Activated CD4-positive, alpha-beta T cell treated with anti-CD3 and anti-CD28 coated beads, Interleukin-2, Interleukin-6, amounts not matched to agents 100 ng/mL and 50 ng/mL, durations not matched to agents 16 hours and 8 hours (primary cell): Measurements from ENCODE around the gene STAC.
"Not testable (repeated sequence)": the region's sequence is repeated elsewhere in the genome, so short reads cannot be mapped to it uniquely, and the experiment has no call there.

ENCODE experiments used
- DNase-seq: peaks from one replicate; pipeline ENCODE4 v3.0.0-alpha.2; 2020

STAC gene

DNA sequence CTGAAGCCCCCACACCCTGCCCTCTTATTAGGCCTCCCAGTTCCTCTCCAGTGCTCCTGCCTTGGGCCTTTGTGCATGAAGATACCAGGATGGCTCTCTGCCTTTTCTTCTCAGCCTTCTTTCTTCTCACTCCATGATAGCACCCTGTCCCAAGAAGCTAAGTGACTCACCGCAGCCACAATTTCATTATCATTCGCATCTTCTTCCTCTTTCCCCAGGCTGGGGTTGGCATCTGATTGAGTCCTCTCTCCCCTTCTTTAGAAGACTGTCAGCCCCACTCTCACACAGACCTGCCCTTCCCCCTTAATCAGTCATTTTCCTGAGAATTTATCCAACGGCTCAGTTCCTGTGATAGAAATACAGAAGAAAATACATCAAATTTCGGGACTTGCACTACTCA lies 102.0 kb downstream of the STAC start:
- no peak for DNase-seq

DNA sequence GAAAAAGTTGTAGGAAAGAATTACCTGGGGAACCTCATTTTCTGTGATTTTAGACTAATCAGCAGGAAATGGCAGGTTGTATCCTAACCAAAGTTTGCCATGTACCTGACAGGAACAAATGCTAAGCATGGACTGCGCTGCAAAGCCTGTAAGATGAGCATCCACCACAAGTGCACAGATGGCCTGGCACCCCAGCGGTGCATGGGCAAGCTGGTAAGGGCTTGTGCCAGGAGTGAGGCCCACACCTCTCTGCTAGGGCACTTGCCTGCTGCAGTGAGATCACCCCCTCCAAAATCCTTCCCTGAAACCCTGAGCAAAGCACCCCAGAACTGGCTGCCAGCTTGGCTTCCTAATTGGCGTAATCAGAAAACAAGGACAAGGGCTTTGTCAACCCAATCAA lies 102.6 kb downstream of the STAC start:
- DNase-seq = no peak

DNA sequence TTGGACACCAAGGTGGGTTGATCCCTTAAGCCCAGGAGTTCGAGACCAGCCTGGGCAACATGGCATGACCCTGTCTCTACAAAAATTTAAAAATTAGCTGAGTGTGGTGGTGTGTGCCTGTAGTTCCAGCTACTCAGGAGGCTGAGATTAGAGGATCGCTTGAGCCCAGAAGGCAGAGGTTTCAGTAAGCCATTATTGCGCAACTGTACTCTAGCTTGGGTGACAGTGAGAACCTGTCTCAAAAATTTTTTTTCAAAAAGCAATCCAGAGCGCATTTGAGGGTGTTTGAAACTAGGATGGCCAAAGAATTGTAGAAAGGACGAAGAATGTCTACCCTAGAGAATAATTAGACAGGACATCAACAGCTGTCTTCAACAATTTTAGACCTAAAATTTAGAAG lies 103.4 kb downstream of the STAC start:
- DNase-seq = no peak

DNA sequence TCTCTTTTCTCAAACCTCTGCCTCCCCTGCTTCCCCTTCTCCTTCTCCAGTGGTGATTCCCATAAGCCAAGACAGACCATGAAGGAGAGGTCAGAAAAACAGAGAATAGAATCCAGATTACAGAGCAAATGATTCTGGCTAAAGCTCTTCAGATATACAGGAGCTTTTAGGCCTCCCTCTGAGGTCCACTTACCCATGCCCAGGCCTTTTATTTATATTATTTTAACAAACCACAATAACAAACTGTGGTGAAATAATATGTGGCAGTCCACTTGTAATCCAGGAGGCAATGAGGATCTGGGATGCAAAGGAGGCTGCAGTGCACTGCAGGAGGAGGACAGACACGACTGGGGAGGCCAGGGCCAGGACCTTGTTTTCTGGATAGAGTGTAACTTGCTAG lies 104.1 kb downstream of the STAC start:
- no peak for DNase-seq

DNA sequence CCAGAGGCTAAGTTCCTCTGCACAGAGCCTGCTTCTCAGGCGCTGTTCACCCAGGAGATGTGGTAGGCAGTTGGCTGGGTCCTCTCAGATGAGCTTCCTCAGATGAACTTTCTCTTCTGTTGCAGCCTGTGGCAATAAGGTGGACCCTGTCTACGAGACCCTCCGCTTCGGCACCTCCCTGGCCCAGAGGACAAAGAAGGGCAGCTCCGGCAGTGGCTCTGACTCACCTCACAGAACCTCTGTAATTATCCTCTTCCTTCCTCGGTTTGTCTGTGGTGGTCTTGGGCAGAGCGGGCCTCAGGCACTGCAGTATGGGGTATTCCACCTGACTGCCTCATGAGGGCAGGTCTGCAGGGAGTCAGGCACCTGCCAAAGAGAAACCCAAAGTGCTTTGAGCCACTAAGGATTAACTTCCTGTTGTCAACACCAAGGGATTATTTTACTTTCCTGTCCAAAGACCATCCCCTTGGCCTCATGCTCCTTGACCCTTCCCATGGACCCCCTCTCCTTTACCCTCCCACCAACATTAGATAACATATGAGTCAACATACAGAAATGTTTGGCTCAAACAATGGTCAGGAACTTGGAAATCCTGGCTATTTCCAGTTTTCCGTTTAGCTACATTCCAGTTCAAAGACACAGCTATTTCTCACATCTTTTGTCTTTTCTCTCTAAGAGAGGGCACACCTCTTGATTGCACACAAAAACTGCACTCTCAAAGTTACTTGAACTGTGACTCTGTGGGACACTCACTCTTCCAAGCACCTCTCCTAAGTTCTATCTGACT lies 105.9 kb downstream of the STAC start:
- no peak for DNase-seq

DNA sequence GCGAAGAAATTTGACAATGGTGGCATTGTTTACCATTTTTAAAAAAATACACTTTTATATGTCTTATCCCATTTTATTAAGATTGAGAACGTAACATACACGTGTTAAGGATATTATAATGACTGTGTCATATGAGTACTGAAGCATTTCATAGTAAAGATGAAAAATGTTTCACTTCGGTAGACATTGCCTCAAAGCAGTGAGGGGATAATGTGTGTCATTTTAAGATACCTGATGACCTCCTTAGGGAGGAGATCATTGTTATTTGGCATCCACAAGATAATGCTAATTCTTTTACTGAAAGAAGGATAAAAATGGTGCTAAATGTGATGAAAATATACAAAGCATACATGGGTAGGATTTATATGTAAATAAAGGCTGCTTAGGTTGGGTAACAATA lies 107.3 kb downstream of the STAC start:
- no peak for DNase-seq

DNA sequence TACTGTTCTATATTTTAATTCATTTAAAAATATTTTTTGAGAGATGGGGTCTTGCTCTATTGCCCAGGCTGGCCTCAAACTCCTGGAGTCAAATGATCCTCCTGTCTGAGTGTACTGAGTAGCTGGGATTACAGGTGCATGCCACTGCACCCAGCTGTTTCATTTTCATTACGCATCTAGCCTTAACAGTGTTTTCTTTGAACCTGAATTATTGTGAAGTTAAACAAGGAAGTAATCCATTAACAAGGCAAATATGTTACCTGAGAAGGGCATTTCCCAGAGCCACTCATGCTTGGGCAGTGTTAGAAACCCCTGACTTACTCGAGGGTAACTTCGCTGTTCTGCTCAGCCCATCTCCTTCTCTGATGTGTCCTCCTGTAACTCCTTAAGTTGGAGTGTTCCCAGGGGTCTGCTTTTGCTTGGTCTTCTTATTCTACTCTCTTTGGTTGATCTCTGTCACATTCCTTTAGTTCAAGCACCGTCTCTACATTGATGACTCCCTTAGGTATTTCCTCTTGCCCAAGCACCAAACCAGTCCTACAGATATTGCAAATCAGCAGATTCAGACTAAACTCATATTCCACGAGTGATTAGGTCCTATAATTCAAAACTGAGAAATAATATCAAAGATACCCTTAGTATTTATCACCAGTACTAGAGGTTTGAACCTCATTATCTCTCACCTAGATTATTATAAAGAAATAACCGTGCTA lies 107.9 kb downstream of the STAC start:
- no peak for DNase-seq

DNA sequence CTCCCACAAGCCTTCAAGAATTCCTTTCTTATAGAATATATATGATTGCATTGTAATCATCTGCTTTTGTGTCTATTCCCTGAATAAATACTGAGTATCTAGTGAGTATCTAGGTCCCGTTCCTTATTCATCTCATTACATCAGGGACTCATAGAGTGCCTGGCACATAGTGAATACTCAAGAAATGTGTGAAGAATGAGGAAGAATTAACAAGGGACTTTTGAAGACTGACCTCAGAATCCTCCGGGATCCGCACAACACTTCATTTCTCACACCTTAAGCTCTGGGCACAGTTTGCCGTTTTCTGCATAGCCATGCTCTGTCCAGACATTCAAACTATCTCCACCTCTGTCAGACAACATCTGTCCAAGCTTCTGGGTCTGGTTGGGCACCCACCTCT lies 108.8 kb downstream of the STAC start:
- no peak for DNase-seq

DNA sequence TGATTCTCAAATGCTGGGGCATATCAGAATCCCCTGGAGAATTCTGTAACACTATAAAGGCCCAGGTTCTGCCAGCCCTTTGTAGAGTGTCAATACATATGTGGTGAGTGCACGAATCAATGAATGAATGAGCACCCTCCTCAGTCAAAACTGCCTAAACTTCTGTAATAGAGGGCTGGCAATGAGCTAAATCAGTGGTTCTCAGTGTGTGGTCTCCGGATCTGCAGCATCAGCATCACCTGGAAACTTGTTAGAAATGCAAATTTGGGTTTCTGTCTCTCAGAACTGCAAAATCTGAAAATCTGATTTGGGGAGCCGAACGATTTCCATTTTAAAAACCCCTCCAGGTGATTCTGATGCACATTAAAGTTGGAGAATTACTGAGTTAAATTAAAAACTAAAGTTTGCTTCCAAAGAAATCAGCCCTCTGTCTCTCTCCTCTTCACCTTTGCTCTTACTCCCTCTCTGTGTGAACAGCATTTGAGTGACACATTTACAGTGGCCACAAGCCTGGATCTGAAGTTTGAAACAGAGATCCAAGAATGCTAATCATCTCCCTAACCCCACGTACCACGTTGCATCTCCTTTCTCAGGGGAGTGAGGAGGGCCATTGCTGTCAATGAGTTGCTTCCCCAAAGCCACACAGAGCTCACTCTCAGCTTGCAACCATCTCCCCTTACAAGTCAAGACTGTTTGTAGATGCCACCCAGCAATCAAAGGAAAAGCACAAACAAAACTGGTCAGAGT lies 109.5 kb downstream of the STAC start:
- no peak for DNase-seq

DNA sequence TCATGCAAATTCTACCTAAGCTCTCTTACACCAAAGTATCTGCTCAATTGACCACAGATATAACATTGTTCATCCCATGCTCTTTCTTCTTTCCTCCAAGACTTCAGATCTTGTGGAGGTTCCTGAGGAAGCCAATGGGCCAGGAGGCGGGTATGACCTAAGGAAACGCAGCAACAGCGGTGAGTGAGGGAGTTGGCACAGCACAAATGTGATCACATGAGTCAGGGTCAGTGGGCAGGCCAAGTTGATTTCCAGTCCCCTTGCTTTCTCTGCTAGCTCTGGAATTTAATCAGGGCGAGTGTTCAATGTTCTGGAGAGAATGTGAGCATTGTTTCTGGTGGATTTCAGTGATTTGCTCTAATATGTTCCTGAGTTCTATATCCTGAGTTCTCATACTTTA lies 112.7 kb downstream of the STAC start:
- DNase-seq = no peak

DNA sequence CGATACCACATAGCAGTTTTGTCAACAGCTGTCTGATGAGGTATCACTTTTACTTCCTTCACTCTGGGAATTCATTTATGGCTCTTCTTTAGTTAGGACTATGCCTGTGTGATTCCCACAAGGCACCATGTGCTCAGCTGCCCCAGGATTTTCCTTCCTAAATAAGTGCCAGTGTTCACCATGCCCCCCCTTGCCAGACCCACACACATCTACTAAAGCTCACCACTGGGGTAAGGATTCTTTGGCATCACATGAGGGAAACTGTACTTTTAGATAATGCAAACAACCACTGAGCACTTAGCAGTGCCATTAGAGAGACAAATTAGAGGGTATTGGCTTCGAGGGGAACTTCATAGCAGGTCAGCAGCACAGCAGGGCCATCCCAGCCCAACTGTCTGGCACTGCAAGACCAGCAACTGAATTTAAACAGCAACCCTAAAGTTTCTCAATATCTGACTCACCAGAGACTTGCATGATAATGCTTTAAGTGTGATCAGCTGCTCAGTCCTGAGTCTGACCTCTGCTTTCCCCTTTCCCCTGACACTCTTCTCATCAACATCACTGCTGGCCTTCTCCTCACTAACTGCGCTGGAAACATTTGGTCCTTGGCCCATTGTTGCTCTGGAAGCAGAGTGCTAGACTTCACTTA lies 114.3 kb downstream of the STAC start:
- DNase-seq = no peak

DNA sequence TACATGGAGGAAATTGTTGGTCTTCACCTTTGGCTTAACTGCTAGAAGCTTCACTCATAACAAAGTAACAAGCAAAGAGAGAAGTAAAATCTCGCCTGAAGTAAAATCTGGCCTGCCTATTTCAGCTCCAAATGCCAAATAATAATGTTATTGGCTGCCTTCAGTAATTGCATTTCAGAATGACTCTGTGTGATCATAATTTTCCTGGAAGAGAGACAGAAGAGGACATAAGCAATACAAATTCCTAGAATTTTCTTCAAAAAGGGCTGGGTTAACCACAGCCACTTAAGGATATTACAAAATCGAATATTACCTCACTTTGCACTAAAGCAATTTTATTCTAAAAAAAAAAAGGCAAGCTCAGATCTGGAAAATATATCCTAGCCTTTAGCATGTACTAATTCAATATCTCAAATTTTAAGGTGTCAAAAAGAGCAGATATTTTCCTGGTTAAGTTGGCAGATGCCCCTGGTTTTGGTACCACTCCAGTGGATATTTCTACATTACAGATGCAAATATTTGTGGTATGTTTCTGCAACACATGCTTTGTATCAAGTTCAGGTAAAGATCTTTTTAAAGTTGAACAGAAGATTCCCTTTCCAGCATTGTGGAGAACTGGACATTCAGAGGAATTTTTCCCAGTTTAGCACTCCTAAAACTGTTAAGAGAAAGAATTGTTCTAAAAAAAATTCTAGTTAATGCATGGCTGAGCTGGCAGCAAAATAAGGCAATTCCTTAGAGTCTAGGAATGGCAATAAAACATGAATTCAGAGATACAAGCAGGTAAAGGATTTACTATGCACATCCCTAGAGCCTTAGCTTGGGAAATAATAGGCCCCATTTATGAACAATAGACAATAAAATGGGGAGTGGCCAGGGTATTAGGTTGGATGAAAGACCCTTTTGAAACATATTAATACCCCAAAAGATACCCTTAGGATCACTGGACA lies 116.7 kb downstream of the STAC start:
- no peak for DNase-seq

DNA sequence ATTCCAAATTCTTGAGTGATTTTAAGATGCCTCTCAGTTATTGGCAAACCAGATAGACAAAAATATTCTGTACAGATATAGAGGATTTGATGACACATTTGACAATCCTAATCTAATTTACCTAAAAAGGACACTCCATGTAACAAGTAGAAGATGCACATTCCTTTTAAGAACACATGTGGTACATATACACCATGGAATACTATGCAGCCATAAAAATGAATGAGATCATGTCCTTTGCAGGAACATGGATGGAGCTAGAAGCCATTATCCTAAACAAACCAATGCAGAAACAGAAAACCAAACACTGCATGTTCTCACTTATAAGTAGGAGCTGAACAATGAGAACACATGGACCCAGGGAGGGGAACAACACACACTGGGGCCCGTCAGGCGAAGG lies 119.7 kb downstream of the STAC start:
- not testable (repeated sequence) for DNase-seq

DNA sequence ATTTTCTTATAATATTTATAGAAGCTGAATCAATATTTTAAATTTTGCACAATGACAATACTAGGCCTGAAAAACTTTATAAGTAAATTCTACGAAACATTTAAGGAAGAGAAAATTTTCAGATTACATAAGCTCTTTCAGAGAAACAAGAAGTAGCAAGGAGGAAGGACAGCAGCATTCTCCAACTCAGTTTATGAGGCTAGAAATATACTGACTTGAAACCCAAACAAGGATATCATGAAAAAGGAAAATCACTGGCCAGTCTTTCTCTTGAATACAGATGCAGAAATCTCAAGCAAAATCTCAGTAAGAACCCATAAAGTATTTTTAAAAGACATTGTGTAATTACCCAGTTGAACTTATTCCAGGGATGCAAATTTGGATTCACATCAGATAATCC lies 121.3 kb downstream of the STAC start:
- no peak for DNase-seq

DNA sequence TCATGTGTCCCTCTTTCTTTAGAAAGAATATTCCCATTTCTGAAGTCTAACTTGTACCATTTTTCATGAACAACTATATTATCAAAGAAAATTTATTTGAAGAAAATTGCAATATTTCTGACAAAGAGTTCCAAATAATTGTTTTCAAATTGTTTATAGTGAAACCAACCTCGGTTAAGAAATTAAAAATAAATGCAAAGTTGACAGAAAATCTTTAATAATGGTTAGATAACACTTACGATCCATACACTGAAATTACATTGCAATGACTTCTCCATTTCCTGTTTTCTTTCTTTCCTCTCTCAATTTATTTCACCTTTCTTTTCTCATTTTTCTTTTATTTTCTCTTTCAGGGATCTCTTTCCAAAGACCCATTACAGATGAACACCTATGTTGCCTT lies 125.1 kb downstream of the STAC start:
- no peak for DNase-seq

DNA sequence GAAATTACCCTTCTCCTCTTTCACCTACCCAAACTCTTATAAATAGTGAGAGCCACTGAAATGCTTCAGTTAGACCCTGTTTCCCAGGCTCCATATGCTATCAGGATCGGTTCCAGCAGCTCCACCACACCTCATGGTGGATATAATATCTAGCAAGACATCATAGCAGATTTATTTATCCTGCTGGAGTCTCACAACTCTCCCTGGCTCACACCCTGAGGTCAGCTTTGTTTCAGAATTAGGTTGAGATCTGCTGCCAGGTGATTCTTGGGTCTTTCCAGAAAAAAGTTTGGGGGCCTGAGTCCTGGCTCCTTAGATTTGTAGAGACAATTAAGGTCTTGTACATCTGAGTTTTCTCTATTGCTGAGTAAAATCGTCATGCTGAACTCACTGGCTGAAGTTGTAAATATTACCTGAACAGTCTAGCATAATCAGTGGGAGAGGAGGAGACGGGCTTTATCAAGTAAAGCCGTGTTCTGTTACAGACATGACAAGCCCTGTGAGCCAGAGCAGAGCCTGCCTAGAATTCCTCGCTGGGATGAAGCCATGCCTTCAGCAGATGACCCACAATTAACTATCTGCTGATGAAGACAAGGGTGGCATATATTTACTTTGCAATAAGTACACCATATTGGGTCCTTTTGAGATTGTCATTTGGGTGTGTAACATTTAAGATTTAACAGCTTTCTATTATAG lies 131.6 kb downstream of the STAC start:
- no peak for DNase-seq

DNA sequence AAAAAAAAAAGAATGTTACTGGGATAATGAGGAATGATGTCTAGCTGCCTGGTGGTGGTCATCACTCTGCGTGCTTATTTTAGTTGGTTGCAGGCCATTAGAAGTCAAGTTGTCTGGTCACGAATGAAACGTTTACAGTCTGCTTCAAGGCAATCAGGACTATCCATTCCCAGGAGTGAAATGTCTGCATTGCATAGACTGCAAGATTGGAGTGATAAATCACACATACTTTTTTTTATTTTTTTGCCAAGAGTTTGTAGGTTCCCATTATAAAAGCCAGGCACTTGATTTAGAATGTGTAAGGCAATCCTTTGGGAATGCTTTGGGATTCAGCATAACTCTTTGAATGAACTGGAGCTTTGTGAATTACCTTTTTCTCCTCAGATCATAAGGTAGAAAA lies 132.3 kb downstream of the STAC start:
- no peak for DNase-seq

DNA sequence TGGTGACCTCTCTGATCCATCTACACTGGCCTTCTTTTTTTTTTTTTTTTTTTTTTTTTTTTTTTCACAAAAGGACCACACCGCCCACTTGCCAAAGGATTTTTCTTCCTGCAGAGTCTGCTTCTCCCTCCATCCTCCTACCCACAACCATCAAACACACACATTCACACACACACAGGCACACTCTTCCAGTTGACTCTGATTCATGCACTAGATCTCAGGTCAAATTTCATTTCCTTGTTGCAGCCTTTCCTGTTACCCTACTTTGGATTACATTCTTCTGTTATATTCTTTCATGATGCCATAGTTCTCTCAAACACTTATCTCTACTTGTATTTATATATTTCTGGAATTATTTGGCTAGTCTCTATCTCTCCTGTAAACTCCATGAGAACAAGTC lies 133.9 kb downstream of the STAC start:
- no peak for DNase-seq

DNA sequence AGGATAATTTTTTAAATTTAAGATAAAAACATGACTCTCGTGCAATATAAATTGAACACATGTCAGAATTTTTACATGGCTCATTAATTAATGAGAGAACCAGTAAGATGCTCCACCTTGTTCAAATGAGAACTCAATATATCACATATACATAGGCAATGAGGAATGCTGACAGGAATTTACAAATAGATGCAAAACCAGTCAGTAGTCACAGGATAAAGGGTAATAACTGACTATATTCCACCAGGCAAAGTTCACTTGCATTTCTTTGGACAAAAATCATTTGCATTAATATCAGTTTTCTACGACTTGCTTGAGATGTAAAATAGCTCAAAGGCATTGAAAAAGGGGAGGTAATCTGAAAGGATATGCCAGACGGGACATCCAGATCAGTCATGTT lies 139.4 kb downstream of the STAC start:
- DNase-seq = no peak

DNA sequence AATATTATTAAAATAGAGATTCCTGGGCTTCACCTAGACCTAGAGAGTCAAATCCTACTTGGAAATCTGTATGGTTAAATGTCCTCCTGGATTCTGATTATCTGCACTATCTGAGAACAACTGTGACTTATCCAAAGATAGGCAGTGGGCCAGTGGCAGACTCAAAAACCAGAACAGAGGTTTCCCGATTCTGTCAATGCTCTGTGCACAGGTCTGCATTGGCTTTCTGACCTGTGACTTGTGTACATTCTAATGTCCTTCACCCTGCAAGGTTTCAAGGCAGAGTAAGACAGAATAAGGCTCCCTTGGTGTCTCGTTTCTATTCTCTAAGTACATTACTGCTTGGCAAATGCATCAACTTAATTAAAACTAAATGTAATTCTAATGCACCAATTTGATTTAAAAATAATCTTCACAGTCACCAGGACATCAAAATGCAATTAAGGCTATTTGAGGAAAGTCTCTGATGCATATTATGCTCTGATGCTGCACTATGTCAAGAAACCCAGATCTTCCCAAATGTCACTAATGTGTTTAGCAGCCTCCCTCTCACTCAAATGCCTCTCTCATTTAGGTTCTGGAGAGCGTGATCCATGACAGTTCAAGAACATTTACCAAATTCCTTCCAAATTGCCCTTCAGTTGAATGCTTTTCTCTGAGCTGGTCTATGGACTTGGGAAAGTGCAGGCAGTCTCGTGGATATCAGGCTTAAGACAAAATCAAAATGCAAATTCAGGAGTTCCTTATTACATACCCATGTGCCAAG lies 140.1 kb downstream of the STAC start:
- no peak for DNase-seq

DNA sequence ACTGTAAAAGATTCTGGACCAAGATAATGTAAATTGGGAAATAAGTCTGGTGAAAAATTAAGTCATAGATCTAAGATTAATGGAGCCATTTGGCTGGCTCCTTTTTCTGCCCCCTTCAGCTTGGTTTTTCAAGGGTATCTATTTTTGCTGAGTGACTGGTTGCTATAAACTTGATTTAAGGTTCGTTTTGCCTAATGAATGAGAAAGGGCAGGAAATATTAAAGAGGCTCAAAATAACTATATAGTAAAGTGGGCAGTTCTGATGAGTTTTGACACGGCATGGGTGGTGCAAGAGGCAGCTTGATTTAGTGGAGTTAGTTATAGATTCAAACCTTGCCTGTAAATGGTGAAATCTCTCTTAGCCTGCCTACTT lies 140.7 kb downstream of the STAC start:
- DNase-seq = no peak
